ENCODE results near the gene SPATA2L.
"Not testable (repeated sequence)": the region's sequence is repeated elsewhere in the genome, so short reads cannot be mapped to it uniquely, and the experiment has no call there.

The SPATA2L gene

DNA sequence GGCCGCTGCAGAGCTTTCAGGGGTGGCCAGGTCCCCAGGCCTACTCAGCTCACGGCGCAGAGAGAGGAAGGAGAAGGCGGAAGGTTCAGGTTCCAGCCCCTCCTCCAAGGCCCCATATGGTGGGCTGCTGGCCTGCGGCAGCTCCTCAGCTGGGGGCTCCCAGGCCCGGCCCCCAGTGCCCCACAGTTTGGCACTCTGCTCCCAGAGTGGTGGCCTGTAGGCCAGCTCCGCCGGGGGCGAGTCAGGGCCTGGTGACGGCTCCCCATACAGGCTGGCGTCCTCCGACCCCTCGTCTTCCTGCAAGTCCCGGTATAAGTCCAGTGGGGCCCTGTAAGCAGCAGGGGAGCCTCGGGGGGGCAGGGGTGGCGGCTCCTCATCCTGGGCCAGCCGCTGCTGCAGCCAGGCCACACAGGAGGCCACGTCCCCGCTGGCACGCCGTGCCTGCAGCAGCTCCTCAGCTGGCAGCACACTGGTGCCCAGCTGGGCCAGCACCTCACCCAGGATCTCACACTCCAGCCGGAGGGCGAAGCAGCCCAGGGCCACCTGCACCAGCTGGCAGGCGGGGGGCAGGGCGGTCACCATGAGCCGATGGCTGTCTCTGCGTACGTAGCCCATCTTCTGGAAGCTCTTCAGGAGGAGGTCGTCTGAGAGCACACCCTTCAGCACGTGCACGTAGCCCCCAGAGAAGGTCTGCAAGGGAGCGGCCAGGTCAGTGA, 3.7 kb downstream of the SPATA2L start:
- DNase-seq (ENCODE audit: low read depth), result no peak
- no peak overlapping the region for H3K4me3 ChIP-seq (ENCODE audit: low read depth, low read length)
- TF ChIP-seq, protein P1, sequence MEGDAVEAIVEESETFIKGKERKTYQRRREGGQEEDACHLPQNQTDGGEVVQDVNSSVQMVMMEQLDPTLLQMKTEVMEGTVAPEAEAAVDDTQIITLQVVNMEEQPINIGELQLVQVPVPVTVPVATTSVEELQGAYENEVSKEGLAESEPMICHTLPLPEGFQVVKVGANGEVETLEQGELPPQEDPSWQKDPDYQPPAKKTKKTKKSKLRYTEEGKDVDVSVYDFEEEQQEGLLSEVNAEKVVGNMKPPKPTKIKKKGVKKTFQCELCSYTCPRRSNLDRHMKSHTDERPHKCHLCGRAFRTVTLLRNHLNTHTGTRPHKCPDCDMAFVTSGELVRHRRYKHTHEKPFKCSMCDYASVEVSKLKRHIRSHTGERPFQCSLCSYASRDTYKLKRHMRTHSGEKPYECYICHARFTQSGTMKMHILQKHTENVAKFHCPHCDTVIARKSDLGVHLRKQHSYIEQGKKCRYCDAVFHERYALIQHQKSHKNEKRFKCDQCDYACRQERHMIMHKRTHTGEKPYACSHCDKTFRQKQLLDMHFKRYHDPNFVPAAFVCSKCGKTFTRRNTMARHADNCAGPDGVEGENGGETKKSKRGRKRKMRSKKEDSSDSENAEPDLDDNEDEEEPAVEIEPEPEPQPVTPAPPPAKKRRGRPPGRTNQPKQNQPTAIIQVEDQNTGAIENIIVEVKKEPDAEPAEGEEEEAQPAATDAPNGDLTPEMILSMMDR (IDR thresholded peaks at IDR 0.05; ENCODE audit: low read depth, low read length, missing control alignments), result no peak

DNA sequence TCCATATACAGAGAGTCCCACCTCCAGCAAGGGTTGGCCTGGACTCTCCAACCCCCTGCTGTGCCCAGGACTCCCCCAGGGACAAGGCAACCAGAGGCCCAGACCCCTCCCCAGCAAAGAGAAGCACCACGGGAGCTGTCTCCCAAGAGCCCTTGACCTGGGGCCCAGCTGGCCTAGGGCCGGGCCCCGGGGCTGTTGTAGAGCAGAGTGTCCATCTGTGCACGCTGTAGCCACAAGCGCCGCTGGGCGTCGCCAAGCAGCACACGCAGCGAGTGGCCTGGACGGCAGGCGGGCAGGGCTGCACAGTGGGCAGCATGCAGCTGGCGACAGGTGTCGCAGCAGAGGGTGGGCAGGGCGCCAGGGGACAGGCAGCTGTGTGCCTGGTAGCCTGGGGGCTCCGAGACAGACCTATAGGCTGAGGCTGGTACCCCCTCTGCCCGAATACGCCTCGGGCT, 4.3 kb downstream of the SPATA2L start:
- TF ChIP-seq, protein P1 (IDR thresholded peaks at IDR 0.05; ENCODE audit: low read depth, low read length, missing control alignments), result no peak
- DNase-seq (ENCODE audit: low read depth), result no peak
- no peak overlapping the region for H3K4me3 ChIP-seq (ENCODE audit: low read depth, low read length)

DNA sequence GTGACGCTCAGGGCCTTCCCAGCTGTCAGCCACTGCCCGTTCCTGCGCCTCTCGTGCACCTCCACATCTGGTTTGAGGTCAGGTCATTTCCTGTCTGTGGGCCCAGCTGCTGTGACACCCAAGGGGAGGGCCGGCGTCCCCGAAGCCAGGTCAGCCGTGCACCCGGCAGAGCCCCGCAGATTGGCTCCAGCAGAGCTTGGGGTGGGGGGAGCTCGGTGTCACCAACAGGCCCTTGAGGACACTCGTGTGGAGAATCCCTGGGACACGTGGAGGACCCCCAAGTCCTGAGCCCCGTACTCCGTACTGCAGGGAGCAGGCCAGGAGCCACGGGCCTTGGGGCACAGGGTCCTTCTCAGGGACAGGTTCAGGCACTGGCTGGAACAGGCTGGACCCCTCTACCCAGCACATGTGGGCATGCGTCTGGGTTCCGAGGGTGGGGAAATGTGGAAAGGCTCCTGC, 4.8 kb downstream of the SPATA2L start:
- TF ChIP-seq, protein P1 (IDR thresholded peaks at IDR 0.05; ENCODE audit: low read depth, low read length, missing control alignments), result no peak
- H3K4me3 ChIP-seq (ENCODE audit: low read depth, low read length), result no peak overlapping the region
- DNase-seq (ENCODE audit: low read depth), result no peak

DNA sequence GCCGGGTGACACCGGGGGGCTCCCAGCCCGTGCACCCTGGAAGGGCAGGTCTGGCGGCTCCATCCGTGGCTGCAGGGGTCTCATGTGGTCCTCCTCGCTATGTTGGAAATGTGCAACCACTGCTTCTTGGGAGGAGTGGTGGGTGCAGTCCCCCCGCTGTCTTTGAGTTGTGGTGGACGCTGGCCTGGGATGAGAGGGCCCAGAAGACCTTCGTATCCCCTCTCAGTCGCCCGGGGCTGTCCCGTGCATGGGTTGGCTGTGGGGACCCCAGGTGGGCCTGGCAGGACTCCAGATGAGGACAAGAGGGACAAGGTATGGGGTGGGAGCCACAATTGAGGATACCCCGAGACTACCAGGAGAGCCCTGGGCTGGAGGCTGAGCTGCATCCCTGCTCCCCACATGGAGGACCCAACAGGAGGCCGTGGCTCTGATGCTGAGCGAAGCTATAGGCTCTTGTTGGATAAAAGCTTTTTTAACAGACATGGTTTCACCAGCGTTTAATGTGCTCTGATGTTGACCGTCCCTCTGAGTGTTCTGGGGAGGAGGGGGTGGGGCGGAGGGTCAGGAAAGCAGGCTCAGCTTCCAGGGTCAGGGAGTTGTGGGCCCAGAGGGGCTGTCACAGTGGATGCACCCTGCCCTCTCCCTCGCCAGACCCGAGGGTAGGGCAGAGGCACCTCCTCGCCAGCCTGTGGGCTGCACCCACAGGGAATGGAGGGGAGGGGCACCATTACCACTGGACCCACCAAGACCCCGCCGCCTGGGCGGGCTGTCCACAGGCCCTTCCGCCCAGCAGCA, 5.4 kb downstream of the SPATA2L start:
- no peak overlapping the region for H3K4me3 ChIP-seq (ENCODE audit: low read depth, low read length)
- DNase-seq (ENCODE audit: low read depth), result no peak
- TF ChIP-seq, protein P1 (IDR thresholded peaks at IDR 0.05; ENCODE audit: low read depth, low read length, missing control alignments), result no peak

DNA sequence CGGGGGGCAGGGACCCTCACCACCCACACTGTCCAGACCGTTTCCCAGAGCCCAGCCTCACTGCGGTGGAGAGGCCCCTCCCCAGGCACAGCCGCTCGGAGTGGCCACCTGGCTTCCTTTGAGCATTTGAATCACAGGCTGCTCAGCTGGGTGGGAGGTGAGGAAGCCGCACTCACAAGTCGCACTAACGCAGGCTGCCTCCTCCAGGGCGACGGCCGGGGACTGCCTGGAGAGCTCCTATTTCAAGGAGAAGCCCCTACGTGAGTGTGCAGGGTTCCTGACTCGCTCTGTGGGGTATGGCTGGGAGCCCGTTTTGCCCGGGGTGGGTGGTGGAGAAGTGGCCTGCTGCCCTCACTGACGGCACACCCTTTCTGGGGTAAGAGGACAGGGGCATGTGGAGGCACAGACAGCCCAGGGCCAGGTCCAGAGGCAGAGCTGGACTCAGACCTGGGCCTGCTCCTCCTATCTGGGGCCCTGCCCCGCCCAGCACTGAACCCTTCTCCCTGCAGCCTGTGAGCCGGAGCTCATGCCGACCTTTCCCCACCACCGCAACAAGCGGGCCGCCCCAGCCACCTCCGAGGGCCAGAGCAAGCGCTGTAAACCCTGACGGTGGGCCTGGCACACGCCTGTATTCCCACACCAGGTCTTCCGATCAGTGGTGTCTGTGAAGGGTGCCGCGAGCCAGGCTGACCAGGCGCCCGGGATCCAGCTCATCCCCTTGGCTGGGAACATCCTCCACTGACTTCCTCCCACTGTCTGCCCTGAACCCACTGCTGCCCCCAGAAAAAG, 6.2 kb downstream of the SPATA2L start:
- no peak for DNase-seq (ENCODE audit: low read depth)
- TF ChIP-seq, protein P1 (IDR thresholded peaks at IDR 0.05; ENCODE audit: low read depth, low read length, missing control alignments), result no peak
- no peak overlapping the region for H3K4me3 ChIP-seq (ENCODE audit: low read depth, low read length)

DNA sequence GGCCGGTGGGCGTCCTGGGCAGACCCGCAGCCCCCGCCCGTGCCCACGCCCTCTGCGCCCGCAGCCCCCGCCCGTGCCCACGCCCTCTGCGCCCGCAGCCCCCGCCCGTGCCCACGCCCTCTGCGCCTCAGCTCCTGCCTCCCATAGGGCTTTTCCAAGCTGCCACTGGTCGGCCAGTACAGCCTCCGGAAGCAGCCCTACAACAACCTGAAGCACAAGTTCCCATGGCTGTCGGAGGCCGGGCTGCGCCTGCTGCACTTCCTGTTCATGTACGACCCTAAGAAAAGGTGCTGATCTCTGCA, 6.8 kb downstream of the SPATA2L start:
- not testable (repeated sequence) for H3K4me3 ChIP-seq (ENCODE audit: low read depth, low read length); DNase-seq (ENCODE audit: low read depth)
